Keratinocyte (primary cell): ENCODE data around the gene LAMC3. TPM values are rescaled to one million over a fixed set of nuclear protein-coding genes. Genes with fewer than 3 reads are reported as not detected.

Experiments used
- DNase-seq: peaks from one replicate; pipeline ENCODE4 v3.0.0-alpha.2; 2011; ENCODE audit warnings: low read depth, missing footprints, low spot score
- FAIRE-seq: peaks from 2 replicates; lab custom pipeline; 2011; peaks lifted over from hg19 to GRCh38; lab: Jason Lieb, UNC
- H2AFZ ChIP-seq: 2 replicates; pipeline ENCODE4 v1.6.0; 2012; ENCODE audit warnings: low read length, control low read depth, inconsistent platforms; ENCODE audit not compliant: control insufficient read depth
- H3K27ac ChIP-seq: 2 replicates; pipeline ENCODE4 v1.5.1; 2011; ENCODE audit warnings: low read length; ENCODE audit not compliant: control insufficient read depth, insufficient read depth
- H3K27me3 ChIP-seq: 3 replicates; pipeline ENCODE4 v1.6.0; 2011; ENCODE audit warnings: low read length; ENCODE audit not compliant: control insufficient read depth, insufficient read depth; ENCODE audit errors: extremely low read depth
- H3K36me3 ChIP-seq, 2 experiments: 2 replicates in 1 of 2; 3 replicates in 1 of 2; pipeline ENCODE4 v1.5.1; 2011; ENCODE audit warnings: low read length in 2 of 2, mild to moderate bottlenecking in 1 of 2; ENCODE audit not compliant: control insufficient read depth in 2 of 2, insufficient read depth in 2 of 2; ENCODE audit errors: extremely low read depth in 1 of 2
- H3K4me1 ChIP-seq: 3 replicates; pipeline ENCODE4 v1.5.1; 2011; ENCODE audit warnings: low read length; ENCODE audit not compliant: control insufficient read depth, insufficient read depth; ENCODE audit errors: extremely low read depth
- H3K4me2 ChIP-seq: 3 replicates; pipeline ENCODE4 v1.6.0; 2011; ENCODE audit warnings: low read depth, low read length; ENCODE audit not compliant: control insufficient read depth, insufficient read depth; ENCODE audit errors: extremely low read depth
- H3K4me3 ChIP-seq, 3 experiments: fragments of 200-600 bp in 1 of 3; sonication (generic) in 1 of 3; 2 replicates in 2 of 3; 3 replicates in 1 of 3; pipeline ENCODE4 v1.5.1; 2011 to 2016; ENCODE audit warnings: low read length in 3 of 3, mild to moderate bottlenecking in 3 of 3, control low read depth in 2 of 3, inconsistent platforms in 1 of 3, low read depth in 1 of 3, mixed read lengths in 1 of 3, mixed run types in 1 of 3, moderate library complexity in 1 of 3; ENCODE audit not compliant: control insufficient read depth in 2 of 3, insufficient read depth in 2 of 3; ENCODE audit errors: extremely low read depth in 1 of 3
- H3K79me2 ChIP-seq: 2 replicates; pipeline ENCODE4 v1.6.0; 2012; ENCODE audit warnings: low read length; ENCODE audit not compliant: control insufficient read depth, insufficient read depth
- H3K9ac ChIP-seq: 3 replicates; pipeline ENCODE4 v1.6.0; 2011; ENCODE audit warnings: low read length; ENCODE audit not compliant: control insufficient read depth, insufficient read depth; ENCODE audit errors: extremely low read depth
- H3K9me1 ChIP-seq: 3 replicates; pipeline ENCODE4 v1.6.0; 2011; ENCODE audit warnings: low read length; ENCODE audit not compliant: control insufficient read depth, insufficient read depth; ENCODE audit errors: extremely low read depth
- H3K9me3 ChIP-seq: 2 replicates; pipeline ENCODE4 v1.5.1; 2012; ENCODE audit warnings: low read depth, low read length; ENCODE audit not compliant: control insufficient read depth
- H4K20me1 ChIP-seq: 3 replicates; pipeline ENCODE4 v1.6.0; 2011; ENCODE audit warnings: low read length; ENCODE audit not compliant: control insufficient read depth, insufficient read depth; ENCODE audit errors: extremely low read depth
- CTCF ChIP-seq, 3 experiments: IDR thresholded peaks in 1 of 3; conservative IDR thresholded peaks in 1 of 3; optimal IDR thresholded peaks in 1 of 3; 2 replicates in 2 of 3; 3 replicates in 1 of 3; pipeline versions ENCODE3 to v1.5.1; 2011; ENCODE audit warnings: low read length in 3 of 3, mild to moderate bottlenecking in 3 of 3, moderate library complexity in 2 of 3, control low read depth in 1 of 3, inconsistent platforms in 1 of 3; ENCODE audit not compliant: insufficient read depth in 2 of 3; ENCODE audit errors: extremely low read depth in 1 of 3
- EZH2 ChIP-seq: IDR thresholded peaks from one replicate; pipeline ENCODE4 v1.6.1; 2012; ENCODE audit warnings: inconsistent platforms, mild to moderate bottlenecking, low read length, moderate library complexity
- dilution Hi-C: fragments of 300-500 bp; cut with MboI; formaldehyde crosslinking; loops from one replicate; pipeline ENCODE4 v1.7.0; 2020; ENCODE audit warnings: low sequenced_read_pairs; ENCODE audit not compliant: extremely low pct_ligation_motif_present
- polyA plus RNA-seq, 5 experiments: library from polyadenylated mRNA; depleted of rRNA in 3 of 5; stranded (reverse) in 3 of 5; stranded (forward) in 1 of 5; unstranded in 1 of 5; fragments of >200 nt; gene quantifications; 1 replicate in 1 of 5; 2 replicates in 3 of 5; 3 replicates in 1 of 5; pipeline versions ENCODE4 v1.2.1 to v1.2.3, GENCODE V29; 2011 to 2012; ENCODE audit warnings: missing spikeins in 2 of 5, low read depth in 1 of 5, low replicate concordance in 1 of 5

The LAMC3 gene
- polyA plus RNA-seq, 1 donor (not counting 4 experiments of a cell fraction or from before 2014, with no cell fraction given), result not detected

GRCh38 chr9:131140112-131140511 is 131.1 kb downstream of the LAMC3 start:
- H3K4me3 ChIP-seq, result no peak overlapping the region
- no peak overlapping the region for H3K4me2 ChIP-seq
- peaks cover 36 to 40% of the 10 kb centered on the region in 2 experiments for H3K36me3 ChIP-seq
- no peaks in the 10 kb centered on the region for H3K4me1 ChIP-seq
- FAIRE-seq (no peak), DNase-seq (no peak)
- dilution Hi-C loops, result no loop called here
- no peaks in the 10 kb centered on the region for H3K9me1 ChIP-seq
- no peak overlapping the region for H3K9ac ChIP-seq
- H4K20me1 ChIP-seq, result no peaks in the 10 kb centered on the region
- no peak overlapping the region for H3K27ac ChIP-seq
- no peak overlapping the region for H2AFZ ChIP-seq
- H3K27me3 ChIP-seq, result no peaks in the 10 kb centered on the region
- no peaks in the 10 kb centered on the region for H3K9me3 ChIP-seq
- H3K79me2 ChIP-seq, result no peaks in the 10 kb centered on the region
- no peak for TF ChIP-seq CTCF (optimal IDR thresholded peaks at IDR 0.05 in 1 of 3, IDR thresholded peaks at IDR 0.05 in 1 of 3, conservative IDR thresholded peaks at IDR 0.05 in 1 of 3; ENCODE audit: extremely low read depth in 1 of 3, insufficient read depth in 2 of 3, low read length in 3 of 3)

GRCh38 chr9:131140550-131140949 is 131.6 kb downstream of the LAMC3 start:
- Histone ChIP-seq H3K9me3 (no peaks in the 10 kb centered on the region), H3K36me3 (peaks cover 34 to 40% of the 10 kb centered on the region in 2 experiments), H3K4me1 (no peaks in the 10 kb centered on the region), H3K27ac (no peak overlapping the region), H3K27me3 (no peaks in the 10 kb centered on the region), H3K79me2 (no peaks in the 10 kb centered on the region), H3K4me3 (no peak overlapping the region), H3K9ac (no peak overlapping the region), H2AFZ (no peak overlapping the region), H3K4me2 (no peak overlapping the region), H4K20me1 (no peaks in the 10 kb centered on the region), H3K9me1 (no peaks in the 10 kb centered on the region)
- dilution Hi-C loops, result no loop called here
- no peak for TF ChIP-seq EZH2
- DNase-seq, result no peak
- FAIRE-seq, result no peak

GRCh38 chr9:131142160-131142559 is 133.2 kb downstream of the LAMC3 start:
- Histone ChIP-seq H3K4me1 (no peaks in the 10 kb centered on the region), H3K27ac (no peak overlapping the region), H3K79me2 (no peaks in the 10 kb centered on the region), H4K20me1 (no peaks in the 10 kb centered on the region), H3K9me3 (no peaks in the 10 kb centered on the region), H2AFZ (no peak overlapping the region), H3K27me3 (no peaks in the 10 kb centered on the region), H3K4me3 (no peak overlapping the region), H3K4me2 (no peak overlapping the region), H3K9ac (no peak overlapping the region), H3K9me1 (no peaks in the 10 kb centered on the region), H3K36me3 (peaks cover 26 to 34% of the 10 kb centered on the region in 2 experiments)
- no peak for FAIRE-seq
- dilution Hi-C loops, result no loop called here
- TF ChIP-seq CTCF (optimal IDR thresholded peaks at IDR 0.05 in 1 of 3, IDR thresholded peaks at IDR 0.05 in 1 of 3, conservative IDR thresholded peaks at IDR 0.05 in 1 of 3; ENCODE audit: extremely low read depth in 1 of 3, insufficient read depth in 2 of 3, low read length in 3 of 3) (no peak), EZH2 (no peak)
- DNase-seq, result no peak
